NAMALWA (cell line): ENCODE measurements around the gene TNRC6B.
"Not testable (repeated sequence)": the region's sequence is repeated elsewhere in the genome, so short reads cannot be mapped to it uniquely, and the experiment has no call there.

Source experiments
- DNase-seq: peaks from one replicate; pipeline ENCODE4 v3.0.0-alpha.2; 2015; ENCODE audit warnings: low spot score

The TNRC6B gene

DNA sequence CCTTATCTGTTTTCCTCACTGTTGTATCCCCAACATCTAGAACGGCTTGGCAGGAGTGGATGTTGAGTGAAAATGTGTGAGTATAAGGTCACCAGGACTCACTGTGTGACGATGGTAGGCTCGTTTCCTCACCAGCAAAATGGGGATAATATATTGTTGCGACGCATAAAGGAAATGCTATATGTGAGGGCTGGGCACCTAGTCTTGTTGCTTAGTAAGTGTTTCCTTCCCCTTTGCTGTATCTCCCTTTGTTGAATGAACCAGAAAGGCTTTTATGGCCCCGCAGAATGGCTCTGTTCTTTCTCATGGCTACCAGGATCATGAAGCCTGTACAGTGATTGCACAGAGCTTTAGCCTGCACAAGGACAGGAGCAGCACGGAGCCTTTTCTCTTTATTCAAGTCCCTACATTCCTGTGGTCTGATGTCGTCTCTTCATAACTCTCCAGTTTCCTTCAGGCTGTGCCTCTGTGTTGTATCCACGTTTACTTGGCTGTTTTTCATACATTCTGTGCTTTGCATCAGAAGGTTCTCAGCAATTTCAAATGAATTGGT lies 5.4 kb downstream of the TNRC6B start:
- DNase-seq: no peak

DNA sequence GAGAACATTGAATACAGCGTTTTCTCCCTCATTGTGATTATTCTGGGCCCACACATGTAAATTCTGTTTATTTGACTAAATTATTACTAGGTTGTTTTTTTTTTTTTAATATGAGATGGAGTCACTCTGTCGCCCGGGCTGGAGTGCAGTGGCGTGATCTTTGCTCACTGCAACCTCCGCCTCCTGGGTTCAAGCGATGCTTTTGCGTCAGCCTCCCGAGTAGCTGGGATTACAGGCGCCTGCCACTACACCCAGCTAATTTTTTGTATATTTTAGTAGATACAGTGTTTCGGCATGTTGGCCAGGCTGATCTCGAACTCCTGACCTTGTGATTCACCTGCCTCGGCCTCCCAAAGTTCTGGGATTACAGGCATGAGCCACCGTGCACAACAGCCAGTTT lies 5.9 kb downstream of the TNRC6B start:
- not testable (repeated sequence) for DNase-seq

DNA sequence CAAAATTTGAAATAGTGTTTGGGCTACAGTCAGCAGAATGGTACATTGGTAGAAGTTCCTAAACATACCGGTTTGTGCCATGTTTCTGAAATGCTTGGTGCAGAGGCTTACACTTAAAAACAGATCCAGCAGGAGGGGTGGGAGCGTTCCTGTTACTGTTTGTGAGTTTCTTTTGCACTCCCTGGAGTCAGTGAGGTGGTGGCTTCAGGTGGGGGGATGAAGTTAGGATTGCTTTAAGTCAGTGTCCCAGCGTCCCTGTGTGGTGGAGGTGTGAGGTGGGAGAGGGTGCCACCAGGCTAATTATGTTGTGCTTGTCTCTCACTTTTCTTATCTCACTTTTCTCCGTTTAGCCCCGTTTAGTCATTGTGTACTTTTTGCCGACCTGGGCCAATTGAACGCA lies 9.7 kb downstream of the TNRC6B start:
- DNase-seq: no peak

DNA sequence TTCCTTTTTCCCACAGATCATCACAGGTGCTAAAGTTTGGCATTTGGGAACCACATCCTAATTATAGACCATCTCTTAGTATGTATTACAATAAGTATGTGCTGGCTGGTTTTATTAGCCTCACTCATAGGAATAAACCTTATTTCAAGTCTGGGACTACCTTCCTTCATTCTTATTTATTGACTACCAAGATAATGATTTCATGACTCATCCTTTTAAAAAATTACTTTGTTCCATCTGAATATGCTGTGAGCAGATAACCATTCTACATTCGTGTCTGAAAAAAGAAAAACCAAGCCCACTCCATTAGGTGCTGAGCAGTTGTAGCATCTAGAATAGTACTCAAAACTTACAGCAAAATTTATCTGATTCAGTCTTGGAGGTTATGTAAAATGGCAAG lies 12.3 kb downstream of the TNRC6B start:
- no peak for DNase-seq

DNA sequence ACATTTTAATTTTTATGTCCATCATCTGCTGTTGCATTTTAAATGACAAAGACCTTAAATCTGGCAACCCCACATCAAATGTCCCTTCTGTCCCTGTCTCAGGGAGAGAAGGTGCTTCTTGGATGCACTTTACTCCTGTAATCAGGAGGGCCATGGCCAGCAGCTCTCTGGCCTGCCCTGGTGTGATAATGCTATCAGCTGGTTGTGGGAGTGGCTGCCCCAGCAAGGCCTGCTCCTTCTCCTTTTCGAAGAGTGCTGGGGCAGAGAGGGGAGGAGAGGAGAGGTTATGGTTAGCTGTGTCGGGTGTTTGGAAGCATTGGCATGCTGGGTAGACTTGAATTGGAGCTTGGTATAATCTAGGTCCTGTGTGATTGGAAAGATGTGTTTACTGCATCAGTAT lies 12.8 kb downstream of the TNRC6B start:
- DNase-seq: no peak

DNA sequence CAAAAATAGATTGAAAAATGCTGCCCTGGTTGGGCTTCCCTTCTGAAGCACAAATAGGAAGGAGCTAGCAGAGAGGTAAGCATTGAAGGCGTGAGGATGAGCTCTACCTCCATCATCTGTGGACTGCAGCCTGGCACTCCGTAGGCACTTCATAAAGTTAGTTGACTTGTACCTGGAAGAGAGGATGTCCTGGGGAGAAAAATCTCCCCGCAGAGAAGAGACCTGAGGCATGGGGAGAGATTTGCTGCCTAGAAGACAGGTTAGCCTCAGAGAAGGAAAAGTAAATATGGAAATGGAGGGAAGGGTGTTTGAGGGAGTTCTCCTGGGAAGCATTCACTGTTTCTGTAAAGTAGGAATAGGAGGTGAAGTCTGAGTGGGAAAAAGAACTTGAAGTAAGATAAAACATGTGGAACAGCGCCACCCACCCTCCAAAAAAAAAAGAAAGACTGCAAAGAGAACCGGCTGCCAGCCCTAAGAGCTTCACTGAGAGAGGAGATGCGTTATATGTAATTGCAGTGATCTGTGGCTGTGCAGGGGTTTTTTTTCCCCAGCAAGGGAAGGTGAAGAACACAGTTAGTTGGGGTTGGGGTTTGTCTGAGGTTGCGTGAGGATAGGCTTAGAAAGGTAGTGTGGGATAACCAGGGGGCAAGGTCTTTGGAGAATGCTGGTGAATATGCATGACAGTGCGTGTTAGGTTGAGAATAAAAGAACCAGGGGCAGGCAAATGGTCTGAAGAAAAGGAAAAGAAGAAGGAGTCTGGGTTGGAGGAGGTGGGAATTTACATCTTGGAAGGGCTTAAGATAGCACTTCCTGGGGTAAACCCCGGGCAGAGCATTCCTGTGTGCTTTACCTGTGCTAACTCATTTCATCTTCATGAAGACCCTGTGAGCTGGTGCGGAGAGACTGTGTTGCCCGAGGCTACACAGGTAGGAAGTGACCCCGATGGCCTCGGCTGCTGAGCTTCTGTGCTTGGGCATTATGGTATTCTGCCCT lies 16.0 kb downstream of the TNRC6B start:
- peak; percentile 29 for DNase-seq

DNA sequence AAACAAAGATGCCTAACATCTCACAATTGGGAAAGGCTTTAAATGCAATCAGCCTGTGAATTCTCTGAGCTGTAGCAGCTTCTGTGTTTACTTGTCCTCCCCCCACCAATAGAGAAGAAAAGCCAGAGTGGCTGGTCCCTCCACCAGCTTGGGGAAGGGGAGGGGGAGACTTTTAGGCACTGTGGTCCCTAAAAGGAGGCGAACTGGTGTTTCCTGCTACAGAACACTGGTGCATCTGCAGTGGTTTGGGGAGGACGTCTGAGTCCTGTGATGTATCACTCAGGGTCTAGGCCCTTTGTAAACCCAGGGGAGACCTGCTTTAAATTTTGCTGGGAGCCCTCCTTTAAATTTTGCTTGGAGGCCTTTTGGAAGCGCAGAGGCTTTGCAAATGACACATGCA lies 16.9 kb downstream of the TNRC6B start:
- no peak for DNase-seq

DNA sequence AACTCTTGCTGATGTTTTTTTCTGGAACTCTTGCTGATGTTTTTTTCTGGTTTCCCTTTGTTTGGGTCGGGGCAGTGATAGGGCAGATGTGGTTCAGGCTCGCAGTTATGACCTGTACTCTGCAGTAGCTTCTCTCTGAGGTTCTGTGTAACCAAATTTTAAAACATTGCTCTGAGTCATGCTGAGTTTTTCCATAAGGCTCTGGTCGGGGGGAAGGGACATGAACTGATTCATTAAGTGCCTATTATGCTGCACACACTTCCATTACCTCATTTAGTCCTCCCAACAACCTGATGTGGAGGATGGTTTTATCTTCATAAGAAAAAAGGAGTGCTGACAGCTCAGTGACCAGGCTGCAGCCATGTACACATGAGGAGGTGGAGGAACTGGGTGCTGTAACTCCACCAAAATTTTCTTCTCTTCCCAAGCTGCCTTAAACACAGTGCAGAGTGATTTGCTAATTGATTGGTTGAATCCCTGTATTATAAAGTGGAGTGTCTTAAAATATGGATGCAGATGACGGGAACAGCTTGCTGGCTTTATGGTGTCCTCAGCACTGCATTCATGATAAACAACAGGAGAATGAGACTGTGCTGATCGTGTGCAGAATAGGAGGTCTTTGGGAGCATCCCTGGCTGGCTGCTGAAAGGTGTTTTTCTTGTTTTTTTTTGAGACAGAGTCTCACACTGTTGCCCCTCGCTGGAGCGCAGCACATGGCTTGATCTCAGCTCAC lies 19.1 kb downstream of the TNRC6B start:
- no peak for DNase-seq

DNA sequence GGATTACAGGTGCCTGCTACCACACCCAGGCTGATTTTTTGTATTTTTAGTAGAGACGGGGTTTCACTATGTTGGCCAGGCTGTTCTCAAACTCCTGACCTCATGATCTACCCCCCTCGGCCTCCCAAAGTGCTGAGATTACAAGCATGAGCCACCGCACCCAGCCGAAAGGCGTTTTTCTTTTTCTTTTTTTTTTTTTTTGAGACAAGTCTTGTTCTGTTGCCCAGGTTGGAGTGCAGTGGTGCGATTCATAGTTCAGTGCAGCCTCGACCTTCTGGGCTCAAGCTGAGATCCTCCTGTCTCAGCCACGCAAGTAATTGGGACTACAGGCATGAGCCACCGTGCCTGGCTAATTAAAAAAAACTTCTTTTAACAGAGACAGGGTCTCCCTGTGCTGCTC lies 19.7 kb downstream of the TNRC6B start:
- DNase-seq: not testable (repeated sequence)

DNA sequence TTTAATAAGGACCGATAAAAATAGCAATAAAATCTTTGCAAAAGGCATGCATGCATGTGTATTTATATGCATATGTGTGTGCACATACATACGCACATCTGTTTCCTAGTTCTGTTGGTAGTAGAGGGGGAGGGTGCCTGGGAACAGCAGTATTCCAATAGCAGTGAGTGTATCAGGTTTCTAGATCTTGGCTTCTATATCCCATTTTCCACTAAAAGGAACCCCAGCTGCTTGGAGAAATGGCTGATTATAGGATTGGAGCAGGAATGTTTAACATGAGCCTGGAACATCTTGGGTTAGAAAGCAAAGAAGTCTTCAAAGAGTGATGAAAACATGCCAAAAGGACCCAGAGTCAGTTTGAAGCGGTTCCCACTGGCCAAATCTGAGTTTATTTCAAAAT lies 21.0 kb downstream of the TNRC6B start:
- DNase-seq: no peak

DNA sequence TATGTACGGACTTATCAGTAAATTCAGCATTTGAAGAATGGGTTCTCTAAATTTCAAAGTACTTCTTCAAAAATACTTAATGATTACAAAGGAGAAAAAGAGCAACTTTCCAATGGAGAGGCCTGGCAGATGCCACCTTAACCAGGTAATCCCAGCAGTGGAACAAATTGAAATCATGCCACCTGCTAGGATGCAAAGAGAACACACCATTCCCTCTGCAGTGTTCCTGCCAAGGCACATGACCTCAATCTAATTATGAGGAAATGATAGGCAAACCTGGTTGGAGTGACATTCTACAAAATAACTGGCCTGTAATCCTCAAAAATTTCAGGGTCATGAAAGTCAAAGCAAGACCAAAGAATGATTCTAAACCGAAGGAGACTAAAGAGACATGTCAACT lies 21.5 kb downstream of the TNRC6B start:
- DNase-seq: no peak

DNA sequence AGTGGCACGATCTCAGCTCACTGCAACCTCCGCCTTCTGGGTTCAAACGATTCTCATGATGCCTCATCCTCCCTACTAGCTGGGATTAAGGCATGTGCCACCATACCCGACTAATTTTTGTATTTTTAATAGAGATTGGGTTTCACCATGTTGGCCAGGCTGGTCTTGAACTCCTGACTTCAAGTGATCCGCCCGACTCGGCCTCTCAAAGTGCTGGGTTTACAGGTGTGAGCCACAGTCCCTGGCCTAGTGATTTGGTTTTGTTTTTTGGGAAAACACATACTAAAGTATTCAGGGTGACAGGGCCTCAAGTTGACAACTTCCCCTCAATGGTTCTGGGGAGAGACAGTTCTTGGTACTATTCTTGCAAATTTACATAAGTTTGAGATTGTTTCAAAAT lies 22.1 kb downstream of the TNRC6B start:
- DNase-seq: no peak

DNA sequence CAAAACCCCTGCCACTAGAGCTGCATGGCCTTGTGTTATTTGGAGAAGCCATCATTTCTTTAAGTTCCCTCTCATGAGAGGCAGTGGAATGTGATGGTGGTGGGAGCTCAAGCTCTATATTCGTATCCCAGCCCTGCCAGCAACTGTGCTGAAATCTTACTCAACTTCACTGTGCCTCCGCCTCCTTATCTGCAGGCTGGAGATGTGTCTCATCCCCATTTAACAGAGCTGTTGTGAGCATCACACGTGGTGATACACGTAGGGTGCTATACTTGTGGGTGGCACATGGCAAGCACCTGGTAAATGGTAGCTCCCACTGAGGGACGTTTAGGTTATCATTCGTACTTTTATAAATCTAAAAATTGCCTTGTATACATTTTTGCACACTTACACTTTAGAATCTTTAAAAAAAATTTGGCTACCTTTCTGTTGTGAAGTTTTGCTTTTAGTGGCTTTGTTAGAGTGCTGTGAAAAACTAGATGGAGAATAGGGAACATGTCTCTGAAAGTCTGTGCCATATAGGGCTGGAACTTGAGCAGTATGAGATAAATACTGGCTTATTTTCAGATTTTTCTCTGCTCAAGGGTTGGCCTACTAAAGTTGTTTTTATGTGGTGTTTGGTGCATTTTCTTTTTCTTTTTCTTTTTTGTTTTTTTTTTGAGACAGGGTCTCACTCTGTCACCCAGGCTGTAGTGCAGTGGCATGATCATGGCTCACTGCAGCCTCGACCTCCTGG lies 23.2 kb downstream of the TNRC6B start:
- DNase-seq: no peak

DNA sequence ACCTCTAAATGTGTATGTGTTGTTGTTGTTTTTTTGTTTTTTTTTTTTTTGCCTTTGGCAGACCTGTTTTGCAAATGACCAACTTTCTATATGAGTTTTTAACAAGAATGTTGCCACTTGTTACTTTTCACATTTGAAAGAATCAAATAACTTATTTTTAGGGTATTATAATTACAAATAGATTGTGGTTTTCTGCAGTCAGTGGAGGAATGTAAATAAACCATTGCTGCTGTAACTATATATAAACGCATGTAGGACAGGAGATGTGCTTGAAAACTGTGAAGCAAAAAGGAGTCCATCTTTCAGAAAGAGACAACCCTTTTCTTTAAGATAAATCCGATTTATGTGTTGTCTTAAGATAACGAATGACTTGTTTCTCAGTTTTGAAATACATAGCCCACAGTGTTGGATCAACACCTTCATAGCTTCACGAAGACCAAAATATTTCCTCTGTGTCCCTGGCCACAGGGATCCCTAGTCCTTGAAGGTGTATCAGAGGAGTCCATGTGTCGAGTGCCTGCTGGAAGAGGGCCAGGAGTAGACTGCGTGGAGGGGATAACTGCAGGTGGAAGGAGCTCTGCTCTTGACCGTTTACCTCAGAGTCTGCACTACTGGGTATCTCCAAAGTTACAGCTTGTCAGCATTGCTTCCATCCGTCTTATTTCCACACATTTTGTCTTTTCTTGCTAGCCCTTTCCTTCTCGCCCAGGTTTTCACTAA lies 24.7 kb downstream of the TNRC6B start:
- no peak for DNase-seq

DNA sequence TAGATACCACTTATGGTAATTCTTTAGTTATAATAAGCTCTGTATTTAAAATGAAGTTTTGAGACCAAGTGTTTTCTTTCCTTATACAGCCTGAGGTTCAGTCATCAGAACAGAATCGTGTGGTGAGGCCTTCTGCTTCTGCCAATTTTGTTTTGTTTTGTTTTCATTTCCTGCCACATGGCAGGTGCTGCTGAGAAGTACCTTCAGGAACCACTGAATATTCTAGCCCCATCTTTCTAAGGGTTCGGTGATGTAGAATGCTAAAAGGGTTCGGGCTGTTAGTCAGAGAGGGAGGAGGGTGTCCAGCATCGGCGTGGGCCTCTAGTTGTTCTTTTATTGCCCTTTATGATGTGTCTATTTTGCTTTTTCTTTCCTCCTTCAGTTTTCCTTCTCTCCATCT lies 25.8 kb downstream of the TNRC6B start:
- peak; percentile 61 for DNase-seq

DNA sequence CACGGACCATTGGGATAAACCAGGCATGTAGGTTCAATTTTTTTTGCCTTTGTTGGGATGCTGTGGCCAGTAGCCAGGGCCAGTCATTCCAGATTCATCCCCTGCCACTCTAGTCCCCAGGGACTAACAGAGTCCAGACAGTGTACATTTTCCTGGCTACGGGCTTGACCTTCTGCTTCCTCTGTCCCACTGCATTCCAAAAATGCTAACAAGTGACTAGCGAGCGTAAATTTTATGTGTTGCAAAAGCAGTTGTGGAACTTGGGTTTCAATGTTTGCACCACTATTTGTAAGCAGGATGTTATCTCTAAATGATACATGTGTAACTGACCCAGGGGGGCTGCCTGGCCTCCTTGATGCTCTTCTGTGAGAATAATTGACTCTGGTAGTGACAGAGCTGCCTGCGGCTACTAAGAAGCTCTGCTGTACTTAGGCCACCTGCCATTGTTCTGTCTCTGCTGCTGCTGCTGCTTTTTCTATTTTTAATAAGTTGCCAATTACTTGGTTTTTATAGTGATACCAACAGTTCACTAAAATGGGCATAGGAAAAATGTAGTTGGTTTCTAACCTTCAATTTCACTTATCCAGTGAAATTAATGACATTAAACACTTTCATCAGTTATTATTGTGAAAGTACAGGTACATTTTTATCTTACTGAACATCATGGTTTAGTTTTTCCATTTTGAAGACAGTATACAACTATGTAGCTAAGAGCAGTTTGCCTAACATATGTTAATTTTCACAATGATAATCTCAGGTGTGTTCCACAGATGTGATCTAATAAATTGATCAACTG lies 26.8 kb downstream of the TNRC6B start:
- DNase-seq: no peak

DNA sequence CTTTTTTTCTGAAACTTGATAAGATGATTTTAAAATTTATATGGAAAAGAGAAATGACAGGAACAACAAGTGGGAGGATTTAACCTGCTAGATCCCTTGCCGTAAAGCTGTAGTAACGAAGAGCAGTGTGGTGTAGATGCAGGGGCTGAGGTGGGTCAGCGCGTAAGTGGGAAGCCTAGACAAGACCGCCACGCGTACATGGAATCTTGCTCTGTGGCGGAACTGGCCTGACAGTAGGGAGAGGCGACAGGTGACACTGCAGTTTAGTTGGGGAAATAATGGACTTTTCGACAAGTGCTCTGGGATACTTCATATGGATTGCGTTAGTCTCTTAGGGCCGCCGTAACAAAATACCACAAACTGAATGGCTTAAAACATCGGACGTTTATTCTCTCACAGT lies 28.8 kb downstream of the TNRC6B start:
- DNase-seq: no peak

DNA sequence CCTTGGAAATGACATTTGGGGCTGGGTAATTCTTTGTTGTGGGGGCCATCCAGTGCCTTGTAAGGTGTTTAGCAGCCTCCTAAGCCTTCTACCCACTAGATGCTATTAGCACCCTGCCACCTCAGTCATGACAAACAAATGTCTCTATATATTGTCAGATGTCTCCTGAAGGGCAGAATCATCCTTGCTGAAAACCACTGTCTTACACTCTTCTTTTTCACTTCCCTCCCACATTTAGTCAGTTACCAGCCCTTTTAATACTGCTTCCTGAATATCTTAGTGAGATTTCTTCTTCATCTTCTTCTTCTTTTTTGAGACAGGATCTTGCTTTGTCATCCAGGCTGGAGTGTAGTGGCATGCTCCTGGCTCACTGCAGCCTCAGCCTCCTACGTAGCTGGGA lies 33.1 kb downstream of the TNRC6B start:
- DNase-seq: peak; percentile 68

DNA sequence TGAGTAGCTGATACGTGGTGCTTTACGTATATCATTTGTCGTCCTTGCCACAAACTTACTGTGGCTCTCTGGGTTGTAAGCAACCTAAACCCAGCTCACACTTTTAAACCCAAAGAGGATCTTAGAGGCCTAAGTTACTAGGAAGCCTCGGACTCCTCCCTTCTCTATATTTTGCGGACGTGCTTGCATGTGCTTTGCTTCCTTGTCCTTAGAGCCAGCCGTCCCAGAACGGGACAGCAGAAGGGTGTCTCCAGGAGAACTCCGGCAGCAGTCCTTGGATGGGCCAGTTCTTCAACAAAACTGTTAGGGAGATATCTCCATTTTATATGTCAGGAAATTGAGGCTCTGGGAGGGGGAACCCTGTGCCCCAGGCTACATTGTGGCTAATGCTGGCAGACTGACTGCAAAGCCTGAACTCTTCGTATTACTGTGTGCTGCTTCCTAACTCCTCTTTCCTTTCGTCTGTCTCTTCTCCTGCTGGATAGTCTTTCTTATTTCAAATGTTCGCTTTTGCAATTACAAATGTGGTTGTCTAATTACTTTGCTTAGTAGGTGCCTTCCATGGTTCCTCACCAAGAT lies 33.8 kb downstream of the TNRC6B start:
- no peak for DNase-seq

DNA sequence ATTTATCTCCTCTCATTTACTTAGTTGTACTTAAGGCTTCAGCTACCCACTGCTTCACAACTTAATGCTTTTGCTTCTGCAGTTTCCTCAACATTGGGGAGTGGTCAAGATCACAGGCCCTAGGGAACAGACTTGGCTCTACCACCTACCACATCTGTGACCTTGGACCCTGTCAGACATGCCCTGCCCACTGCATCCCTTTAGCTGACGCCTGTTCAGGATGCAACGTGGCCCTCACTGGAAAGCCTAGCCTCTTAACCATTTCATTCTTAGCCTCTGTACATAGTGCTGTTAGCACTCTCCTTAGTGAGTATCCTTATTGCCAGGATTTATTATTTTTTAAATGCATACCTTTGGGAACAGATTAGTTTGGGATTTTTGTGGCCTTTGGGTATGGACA lies 34.4 kb downstream of the TNRC6B start:
- DNase-seq: no peak
